Measurements from ENCODE around the gene OPHN1.

OPHN1 gene

GRCh38 chrX:68043713-68044438 lies 389.4 kb downstream of the OPHN1 start:
- Histone ChIP-seq H3K4me3 (ENCODE audit: low read length) (no peak overlapping the region), H3K36me3 (ENCODE audit: control insufficient read depth, low read length) (no peaks in the 10 kb centered on the region), H3F3A (ENCODE audit: control insufficient read depth, insufficient read depth) (no peaks in the 10 kb centered on the region), H3K27ac (ENCODE audit: low read depth, low read length) (no peak overlapping the region), H3K4me1 (ENCODE audit: control insufficient read depth, low read length) (no peaks in the 10 kb centered on the region), H4K20me1 (ENCODE audit: control insufficient read depth, insufficient read depth, low read depth, low read length) (no peaks in the 10 kb centered on the region), H3K9me3 (ENCODE audit: control insufficient read depth, insufficient read depth, low read length) (no peaks in the 10 kb centered on the region), H3K4me2 (ENCODE audit: low read length) (no peak overlapping the region), H3K79me2 (ENCODE audit: control insufficient read depth, low read length) (no peaks in the 10 kb centered on the region), H3K9me2 (replicated peaks; ENCODE audit: control insufficient read depth, low read length) (no peaks in the 10 kb centered on the region), H3K27me3 (ENCODE audit: control insufficient read depth, low read length) (no peaks in the 10 kb centered on the region)
- TF ChIP-seq CTCF (IDR thresholded peaks at IDR 0.05; ENCODE audit: low read depth, low read length, poor library complexity, severe bottlenecking) = no peak
- TF ChIP-seq EZH2phosphoT487 (IDR thresholded peaks at IDR 0.05; ENCODE audit: borderline replicate concordance, low read length) = no peak

GRCh38 chrX:68041110-68041509 lies 392.2 kb downstream of the OPHN1 start:
- no peaks in the 10 kb centered on the region for H3K9me2 ChIP-seq (replicated peaks; ENCODE audit: control insufficient read depth, low read length)
- no peak overlapping the region for H3K27ac ChIP-seq (ENCODE audit: low read depth, low read length)
- H3F3A ChIP-seq (ENCODE audit: control insufficient read depth, insufficient read depth) = no peaks in the 10 kb centered on the region

GRCh38 chrX:68018248-68019203 lies 414.8 kb downstream of the OPHN1 start:
- Histone ChIP-seq H3K4me1 (ENCODE audit: control insufficient read depth, low read length) (no peaks in the 10 kb centered on the region), H4K20me1 (ENCODE audit: control insufficient read depth, insufficient read depth, low read depth, low read length) (no peaks in the 10 kb centered on the region), H3K27ac (ENCODE audit: low read depth, low read length) (no peak overlapping the region), H3K4me3 (ENCODE audit: low read length) (no peak overlapping the region), H3K9me2 (replicated peaks; ENCODE audit: control insufficient read depth, low read length) (no peaks in the 10 kb centered on the region), H3K79me2 (ENCODE audit: control insufficient read depth, low read length) (no peaks in the 10 kb centered on the region), H3K4me2 (ENCODE audit: low read length) (no peak overlapping the region), H3K36me3 (ENCODE audit: control insufficient read depth, low read length) (no peaks in the 10 kb centered on the region), H3K9me3 (ENCODE audit: control insufficient read depth, insufficient read depth, low read length) (no peaks in the 10 kb centered on the region), H3K27me3 (ENCODE audit: control insufficient read depth, low read length) (no peaks in the 10 kb centered on the region), H3F3A (ENCODE audit: control insufficient read depth, insufficient read depth) (no peaks in the 10 kb centered on the region)
- TF ChIP-seq CTCF (IDR thresholded peaks at IDR 0.05; ENCODE audit: low read depth, low read length, poor library complexity, severe bottlenecking) (peak; percentile 23), EZH2phosphoT487 (IDR thresholded peaks at IDR 0.05; ENCODE audit: borderline replicate concordance, low read length) (no peak)

More at GRCh38 chrX:68041110-68041509, 392.2 kb downstream of the OPHN1 start:
- no peak overlapping the region for H3K4me3 ChIP-seq (ENCODE audit: low read length)
- TF ChIP-seq CTCF (IDR thresholded peaks at IDR 0.05; ENCODE audit: low read depth, low read length, poor library complexity, severe bottlenecking) (no peak), EZH2phosphoT487 (IDR thresholded peaks at IDR 0.05; ENCODE audit: borderline replicate concordance, low read length) (no peak)
- H3K79me2 ChIP-seq (ENCODE audit: control insufficient read depth, low read length) = no peaks in the 10 kb centered on the region
- H3K36me3 ChIP-seq (ENCODE audit: control insufficient read depth, low read length) = no peaks in the 10 kb centered on the region
- H4K20me1 ChIP-seq (ENCODE audit: control insufficient read depth, insufficient read depth, low read depth, low read length) = no peaks in the 10 kb centered on the region
- H3K4me1 ChIP-seq (ENCODE audit: control insufficient read depth, low read length) = no peaks in the 10 kb centered on the region
- no peaks in the 10 kb centered on the region for H3K27me3 ChIP-seq (ENCODE audit: control insufficient read depth, low read length)
- no peak overlapping the region for H3K4me2 ChIP-seq (ENCODE audit: low read length)
- no peaks in the 10 kb centered on the region for H3K9me3 ChIP-seq (ENCODE audit: control insufficient read depth, insufficient read depth, low read length)

Measured in DOHH2 (cell line).